GM21825 (cell line): ENCODE data around the gene REEP3.
"Not testable (repeated sequence)": the region's sequence is repeated elsewhere in the genome, so short reads cannot be mapped to it uniquely, and the experiment has no call there.

Experiments used
- ATAC-seq: cut with Tn5 transposase; IDR thresholded peaks from one replicate; pipeline ENCODE4 v1.9.1; 2021; ENCODE audit warnings: mild to moderate bottlenecking, moderate library complexity; ENCODE audit not compliant: unreplicated experiment

REEP3 gene, protein sequence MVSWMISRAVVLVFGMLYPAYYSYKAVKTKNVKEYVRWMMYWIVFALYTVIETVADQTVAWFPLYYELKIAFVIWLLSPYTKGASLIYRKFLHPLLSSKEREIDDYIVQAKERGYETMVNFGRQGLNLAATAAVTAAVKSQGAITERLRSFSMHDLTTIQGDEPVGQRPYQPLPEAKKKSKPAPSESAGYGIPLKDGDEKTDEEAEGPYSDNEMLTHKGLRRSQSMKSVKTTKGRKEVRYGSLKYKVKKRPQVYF

DNA sequence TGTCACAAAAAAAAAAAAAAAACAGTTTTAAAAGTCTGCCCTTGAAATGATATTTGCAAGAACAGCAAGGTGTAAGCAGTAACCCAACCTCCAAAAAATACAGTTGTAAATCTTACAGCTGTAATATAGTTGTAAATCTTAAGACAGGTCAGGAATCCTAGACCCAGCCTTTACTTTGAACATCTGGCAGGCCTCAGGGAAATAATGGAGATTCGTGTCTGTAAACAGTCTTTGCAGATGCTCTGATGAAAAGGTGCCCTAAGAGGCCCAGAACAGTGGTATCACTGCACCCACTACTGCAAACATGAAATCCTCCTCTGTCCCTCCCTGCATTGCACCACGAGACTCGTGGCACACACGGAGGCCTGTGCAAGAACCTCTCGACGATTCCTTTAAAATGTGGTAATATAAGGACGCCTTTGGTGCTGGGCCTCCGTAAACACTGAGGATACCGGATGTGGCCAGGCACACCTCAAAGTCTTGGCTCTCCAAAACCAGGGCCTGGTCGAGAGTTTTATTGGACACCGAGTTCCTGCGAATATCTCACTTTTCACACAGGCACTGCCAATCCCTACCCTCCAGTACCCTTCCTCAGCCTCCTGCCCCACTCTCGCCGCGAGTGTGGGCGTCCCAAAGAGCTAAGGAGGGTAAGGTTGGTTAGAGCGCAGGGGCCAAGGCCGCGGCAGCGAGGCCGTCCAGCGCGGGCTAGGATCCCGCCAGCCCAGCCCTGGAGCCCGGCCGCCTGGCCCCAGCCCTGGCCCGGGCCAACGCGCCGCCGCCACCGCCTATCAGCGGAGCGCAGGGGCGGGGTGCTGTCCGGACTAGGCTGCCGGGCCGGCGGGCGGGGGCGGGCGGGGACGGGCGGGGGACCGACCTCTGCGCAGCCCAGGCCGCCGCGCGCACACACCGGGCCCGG, at the start of gene REEP3:
Gene REEP3, plus strand, starts transcription at position 902 of the 916 bp plus-strand sequence. CDS start 145 bp downstream, outside the sequence.
- ATAC-seq, result peak; percentile 66

DNA sequence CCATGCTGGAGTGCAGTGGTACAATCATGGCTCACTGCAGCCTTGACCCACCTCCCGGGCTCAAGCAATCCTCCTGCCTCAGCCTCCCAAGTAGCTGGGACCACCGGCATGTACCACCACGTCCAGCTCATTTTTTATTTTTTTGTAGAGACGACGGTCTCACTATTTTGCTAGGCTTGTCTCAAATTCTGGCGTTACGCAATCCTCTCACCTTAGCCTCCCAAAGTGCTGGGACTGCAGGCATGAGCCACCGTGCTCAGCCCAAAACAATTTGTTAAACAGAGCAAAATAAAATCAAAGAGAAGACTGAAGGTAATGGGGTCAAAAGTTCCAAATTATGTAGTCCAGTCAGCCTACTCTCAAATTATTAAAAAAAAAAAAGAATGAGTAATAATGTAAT, 46.7 kb upstream of the REEP3 start:
- ATAC-seq, result no peak

DNA sequence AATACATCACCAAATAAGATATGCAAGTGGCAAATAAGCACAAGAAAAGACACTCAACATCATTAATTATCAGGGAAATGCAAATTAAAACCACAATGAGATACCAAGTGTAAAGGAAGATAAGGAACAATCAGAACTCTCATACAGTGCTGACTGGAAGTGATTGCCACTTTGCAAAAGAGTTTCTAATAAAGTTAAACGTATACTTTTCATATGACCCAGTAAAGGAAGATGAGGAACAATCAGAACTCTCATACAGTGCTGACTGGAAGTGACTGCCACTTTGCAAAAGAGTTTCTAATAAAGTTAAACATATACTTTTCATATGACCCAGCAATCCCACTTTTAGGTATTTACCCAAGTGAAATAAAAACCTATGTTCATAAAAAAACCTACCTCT, 43.3 kb upstream of the REEP3 start:
- ATAC-seq, result no peak

DNA sequence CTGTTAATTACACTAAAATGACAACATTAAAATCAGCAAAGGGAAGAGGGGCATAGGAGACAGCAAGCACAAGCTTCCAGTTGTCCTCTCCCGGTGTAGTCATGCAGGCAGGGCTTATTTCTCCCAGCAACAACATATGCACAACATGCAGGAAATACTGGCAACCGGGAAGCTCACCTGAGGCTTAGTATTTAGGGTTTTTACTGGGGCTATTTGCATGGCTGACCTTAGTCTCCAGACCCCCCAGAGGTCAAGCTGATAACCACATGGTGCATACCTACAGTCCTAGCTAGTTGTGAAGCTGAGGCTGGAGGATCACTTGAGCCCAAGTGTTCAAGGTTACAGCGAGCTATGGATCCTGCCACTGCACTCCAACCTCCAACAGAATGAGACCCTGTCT, 42.6 kb upstream of the REEP3 start:
- no peak for ATAC-seq

DNA sequence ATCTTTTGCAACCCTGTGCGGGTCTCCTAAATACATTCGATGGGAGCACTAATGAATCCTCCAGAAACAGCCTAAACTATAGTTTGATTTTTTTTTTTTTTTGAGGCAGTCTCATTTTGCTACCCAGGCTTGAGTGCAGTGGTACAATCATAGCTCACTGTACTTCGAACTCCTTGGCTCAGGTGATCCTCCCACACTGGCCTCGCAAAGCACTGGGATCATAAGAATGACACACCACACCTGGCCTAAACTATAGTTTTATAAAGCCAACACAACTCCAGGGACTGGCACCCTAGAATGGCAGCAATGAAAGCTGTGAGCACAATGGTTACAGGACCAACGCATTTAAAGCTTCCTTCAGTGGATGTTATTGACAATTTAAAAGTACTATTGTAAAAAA, 41.0 kb upstream of the REEP3 start:
- no peak for ATAC-seq

DNA sequence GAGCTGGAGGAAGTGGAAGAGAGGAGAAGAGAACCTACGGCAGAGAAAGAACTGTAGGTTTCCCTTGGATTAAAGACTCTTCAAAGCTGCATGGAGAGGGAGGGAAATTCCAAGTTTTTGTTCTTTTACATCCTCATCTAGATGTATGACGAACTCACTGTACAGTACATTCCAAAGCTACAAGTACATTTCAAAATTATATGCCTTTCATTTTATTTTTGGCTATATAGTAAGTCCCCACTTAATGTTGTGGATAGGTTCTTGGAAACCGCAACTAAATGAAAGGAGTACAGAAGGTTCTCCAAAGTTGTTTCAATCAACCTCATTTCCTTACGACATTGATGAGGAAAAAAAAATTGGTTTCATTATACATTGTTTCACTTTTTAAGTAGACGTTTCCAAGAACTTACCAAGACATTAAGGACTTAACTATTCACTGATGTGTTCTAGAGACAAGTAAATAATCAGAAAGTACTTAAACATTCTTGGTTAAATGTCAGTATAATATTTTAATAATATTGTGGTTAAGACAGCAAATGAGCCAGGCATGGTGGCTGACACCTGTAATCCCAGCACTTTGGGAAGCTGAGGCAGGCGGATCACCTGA, 39.3 kb upstream of the REEP3 start:
- no peak for ATAC-seq

DNA sequence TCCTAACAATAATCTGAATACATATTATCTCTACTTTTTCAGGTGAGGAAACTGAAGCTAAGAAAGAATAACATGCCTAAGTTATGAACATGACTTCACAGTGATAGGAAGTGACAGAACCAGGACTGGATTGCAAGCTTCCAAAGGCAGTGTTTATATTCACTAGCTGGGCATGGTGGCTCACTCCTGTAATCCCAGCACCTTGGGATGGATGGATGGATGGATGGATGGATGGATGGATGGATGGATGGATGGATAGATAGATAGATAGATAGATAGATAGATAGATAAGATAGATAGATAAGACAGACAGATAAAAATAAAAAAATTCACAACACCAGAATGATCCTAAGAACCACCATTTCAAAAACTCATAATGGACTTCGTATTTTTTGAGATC, 37.2 kb upstream of the REEP3 start:
- ATAC-seq, result no peak

DNA sequence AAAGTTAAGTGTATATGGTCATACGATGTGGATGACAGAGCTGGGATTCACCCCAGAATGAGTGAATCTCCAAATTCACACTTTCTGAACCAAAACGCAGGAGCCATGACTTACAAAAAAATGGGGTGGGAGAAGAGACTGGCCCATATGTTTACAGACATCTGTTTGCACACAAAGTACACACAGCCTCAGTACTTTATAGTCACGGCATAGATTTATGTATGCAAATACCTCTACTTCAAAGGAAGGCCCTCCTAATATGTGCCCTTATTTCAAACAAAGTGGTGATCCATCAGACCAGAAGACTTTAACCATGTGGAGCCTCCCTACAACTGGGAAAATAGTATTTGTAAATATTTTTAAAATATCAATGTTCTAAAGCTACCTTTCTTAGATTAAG, 33.2 kb upstream of the REEP3 start:
- ATAC-seq, result no peak

DNA sequence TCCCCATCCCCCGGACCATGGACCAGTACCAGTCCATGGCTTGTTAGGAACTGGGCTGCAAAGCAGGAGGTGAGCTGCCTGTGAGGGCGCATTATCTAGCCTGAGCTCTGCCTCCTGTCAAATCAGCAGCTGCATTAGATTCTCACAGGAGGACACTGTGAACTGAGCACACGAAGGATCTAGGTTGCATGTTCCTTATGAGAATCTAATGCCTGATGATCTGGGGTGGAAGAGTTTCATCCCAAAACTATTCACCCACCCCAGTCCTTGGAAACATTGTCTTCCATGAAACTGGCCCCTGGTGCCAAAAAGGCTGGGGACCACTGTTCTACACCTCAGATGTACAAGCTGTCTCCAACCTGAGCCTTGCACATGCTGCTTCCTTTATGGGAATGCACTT, 31.4 kb upstream of the REEP3 start:
- no peak for ATAC-seq

DNA sequence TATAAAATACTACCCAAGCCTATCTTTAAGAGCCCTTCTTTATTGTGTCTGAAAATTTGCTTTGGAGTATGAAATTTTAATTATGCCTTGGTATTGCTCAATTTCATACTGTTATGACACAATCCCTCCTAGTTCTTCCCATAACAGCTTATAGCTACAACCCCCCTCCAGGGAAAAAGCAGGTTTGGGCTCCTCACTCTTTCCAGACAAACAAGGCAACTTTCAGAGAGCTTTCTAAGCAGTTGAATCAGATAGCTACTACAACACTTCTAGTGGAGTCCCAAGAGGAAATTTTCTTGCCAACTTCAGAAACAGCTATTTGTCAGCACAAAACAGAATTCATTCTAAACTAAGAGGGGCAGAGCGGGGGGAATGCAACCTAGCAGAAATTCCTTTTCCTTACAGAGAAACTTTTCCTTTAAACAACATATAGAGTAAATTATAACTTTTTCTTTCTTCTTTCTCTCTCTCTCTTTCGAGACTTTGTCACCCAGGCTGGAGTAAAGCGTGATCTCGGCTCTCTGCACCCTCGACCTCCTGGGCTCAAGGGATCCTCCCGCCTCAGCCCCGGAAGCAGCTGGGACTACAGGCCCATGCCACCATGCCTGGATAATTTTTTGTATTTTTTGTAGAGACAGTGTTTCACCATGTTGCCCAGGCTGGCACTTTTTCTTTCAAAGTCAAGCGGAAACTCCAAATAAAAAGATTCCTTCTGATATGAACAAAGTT, 29.4 kb upstream of the REEP3 start:
- no peak for ATAC-seq

DNA sequence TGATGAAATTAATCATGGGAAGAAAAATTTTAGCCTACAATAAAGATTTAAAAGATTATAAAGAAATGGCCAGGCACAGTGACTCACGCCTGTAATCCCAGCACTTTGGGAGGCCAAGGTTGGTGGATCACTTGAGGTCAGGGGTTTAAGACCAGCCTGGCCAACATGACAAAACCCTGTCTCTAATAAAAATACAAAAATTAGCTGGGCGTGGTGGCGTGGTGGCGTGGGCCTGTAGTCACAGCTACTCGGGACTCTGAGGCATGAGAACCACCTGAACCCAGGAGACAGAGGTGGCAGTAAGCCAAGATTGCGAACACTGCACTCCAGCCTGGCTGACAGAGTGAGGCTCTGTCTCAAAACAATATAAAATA, 28.9 kb upstream of the REEP3 start:
- not testable (repeated sequence) for ATAC-seq

DNA sequence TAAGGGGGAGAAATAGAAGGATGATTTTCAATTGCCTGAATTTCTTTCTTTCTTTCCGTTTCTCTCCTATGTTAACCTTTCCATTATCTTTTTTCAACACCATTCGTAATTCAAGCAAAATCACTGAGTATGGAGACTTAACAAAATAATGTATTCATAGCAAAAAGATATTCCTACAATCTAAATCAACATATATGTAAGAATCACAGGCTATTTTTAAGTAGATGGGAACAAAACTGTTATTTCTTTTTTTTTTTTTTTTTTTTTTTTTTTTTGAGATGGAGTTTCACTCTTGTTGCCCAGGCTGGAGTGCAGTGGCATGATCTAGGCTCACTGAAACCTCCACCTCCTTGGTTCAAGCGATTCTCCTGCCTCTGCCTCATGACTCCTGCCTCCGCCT, 28.2 kb upstream of the REEP3 start:
- ATAC-seq, result no peak

DNA sequence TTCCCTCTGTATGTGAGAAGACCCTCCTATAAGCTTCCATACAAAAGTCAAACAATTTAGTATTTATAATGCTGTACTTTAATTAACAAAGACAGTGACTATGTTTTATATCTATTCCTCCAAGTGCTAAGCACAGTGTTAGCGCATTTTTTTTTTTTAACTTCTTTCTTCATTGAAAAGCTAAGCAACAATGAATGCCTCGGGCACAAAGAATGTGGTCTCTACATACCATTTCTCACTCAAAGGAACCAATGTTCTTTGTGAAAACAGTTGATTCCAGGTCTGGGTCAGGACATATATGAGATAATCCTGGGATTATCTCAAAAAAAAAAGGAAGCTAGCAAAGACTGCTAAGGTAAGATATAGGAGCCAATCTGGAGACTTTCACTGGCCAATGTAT, 26.2 kb upstream of the REEP3 start:
- ATAC-seq, result no peak

DNA sequence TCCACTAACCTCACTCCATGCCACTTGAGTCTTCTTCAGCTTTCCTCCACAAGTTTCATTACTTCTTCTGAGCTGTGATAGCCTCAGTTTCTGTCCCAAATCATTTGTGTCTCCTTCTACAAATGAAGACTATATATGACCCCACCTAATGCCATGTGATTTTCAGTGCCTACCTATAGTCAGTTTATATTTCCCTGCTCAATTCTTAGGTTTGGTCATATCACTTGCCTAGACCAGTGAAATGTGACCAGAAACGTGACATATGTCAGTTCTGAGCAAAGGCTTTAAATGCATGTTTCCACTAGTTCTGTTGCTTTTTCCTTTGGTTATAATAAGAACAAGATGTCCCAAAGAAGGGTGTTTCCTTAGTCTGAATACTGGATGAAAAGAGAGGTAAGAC, 24.6 kb upstream of the REEP3 start:
- ATAC-seq, result no peak

DNA sequence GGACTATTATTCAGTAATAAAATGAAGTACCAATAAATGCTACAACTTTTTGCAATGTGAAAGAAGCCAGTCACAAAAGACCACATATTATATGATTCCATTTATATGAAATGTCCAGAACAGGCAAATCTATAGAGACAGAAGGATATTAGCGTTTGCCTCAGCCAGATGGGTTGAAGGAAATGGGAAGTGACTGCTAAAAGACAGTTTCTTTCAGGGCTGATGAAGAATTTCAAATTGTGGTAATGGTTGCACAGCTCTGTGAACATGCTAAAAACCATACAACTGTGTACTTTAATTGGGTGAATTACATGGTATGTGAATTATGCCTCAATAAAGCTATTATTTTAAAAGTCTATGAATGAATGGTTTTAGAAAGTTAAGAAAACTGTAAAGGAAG, 23.9 kb upstream of the REEP3 start:
- no peak for ATAC-seq

DNA sequence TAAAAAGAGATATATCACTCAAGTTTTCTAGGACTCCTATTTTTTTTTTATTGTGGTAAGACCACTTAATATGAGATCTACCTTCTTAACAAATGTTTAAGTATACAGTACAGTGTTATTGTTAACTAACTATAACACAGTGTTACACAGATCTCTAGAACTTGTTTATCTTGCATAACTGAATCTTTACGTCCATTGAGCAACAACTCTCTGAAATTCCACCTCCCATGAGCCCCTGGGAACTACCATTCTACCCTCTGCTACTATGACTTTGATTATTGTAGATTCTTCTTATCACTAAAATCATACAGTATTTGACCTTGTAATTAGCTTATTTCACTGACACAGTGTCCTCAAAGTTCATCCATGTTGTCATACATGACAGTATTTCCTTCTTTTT, 22.5 kb upstream of the REEP3 start:
- no peak for ATAC-seq

DNA sequence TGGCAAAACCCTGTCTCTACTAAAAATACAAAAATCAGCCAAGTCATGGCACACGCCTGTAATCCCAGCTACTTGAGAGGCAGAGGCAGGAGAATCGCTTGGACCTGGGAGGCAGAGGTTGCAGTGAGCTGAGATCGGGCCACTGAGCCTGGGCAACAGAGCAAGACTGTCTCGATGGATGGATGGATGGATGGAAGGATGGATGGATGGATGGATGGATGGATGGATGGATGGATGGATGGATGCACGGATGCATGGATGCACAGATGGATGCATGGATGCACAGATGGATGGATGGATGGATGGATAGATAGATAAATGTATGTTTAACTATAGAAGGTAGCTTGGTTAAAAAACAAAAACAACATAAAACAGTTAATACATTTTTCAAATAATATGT, 20.6 kb upstream of the REEP3 start:
- ATAC-seq, result not testable (repeated sequence)

DNA sequence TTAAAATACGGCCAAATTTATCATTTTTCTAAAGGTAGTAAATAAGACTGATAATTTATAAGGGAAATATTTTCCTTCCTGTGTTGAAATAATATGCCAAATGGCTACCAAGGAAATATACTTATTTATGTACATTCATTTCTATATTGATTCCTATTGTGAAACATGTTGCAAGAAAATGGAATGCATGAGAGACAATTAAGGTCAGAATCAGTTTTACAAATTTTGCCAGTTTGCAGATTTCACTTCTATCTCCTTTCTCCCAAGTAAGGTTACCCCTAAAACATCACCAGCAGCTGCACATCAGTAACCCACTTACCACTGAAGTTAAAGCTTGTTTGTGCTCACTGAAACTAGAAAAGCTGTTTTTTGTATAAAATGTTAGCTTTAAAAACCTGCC, 19.2 kb upstream of the REEP3 start:
- ATAC-seq, result no peak

DNA sequence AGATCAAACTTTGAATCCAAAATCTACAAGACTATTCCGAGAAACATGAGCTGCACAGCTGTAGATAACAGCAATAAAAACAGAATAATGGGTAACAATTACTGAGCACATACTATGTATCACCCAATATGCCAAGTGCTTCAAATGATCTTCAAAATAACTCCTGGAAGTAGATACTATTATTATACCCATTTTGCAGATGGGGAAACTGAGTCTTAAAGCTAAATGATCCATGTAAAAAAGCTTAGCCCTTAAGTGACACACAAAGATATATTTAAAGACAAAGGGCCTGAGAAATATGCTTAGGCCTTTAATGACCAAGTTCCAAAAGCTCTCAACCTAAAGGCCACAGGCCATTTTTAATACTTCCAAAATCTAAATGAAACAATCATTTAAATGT, 18.4 kb upstream of the REEP3 start:
- no peak for ATAC-seq

DNA sequence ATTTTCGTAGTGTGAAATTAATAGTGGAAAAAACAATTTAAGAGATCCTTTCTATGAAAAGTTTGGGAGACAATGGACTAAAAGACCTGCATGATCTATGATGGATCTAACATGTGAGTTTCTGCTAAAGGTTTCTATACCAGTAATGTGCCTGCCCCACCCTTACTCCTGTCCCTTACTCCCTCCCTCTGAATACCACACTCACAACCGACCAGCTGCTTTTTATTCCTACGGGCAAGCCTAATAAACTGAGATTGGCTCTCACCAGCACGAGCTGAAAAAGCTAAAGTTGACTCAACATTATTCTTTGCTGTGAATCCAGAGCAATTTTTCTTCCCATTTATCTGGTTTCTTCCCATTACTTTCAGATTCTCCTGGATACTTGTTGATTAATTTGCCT, 17.8 kb upstream of the REEP3 start:
- no peak for ATAC-seq

DNA sequence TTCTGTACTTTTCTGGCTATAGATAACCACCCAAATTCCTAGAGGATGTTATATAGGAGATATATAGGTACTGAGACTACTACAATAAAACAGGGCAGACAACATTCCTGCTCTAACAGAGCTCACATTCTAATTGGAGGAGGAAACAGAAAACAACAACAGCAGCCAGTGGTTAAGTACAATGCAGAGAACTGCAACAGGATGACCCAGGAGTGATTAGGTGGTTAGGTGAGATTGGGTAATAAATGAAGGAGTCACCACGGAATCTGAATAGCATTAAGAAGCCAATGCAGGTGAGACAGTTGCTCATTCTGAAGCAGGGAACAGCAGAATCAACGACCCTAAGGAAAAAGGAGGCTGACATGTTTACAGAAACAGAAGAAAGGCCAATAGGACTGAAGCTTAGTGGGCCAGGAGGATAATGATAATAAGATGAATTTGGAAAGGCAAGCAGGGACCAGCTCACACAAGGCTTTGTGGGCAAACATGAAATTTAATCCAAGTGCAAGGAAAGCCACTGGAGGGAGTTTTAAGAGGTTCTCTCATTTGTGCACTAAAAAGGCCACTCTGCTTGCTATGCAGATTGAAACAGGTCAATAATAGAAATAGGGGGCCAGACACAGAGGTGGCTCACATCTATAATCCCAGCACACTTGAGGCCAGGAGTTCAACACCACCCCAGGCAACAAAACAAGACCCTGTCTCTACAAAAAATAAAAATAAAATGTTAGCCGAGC, 16.9 kb upstream of the REEP3 start:
- ATAC-seq, result no peak
